ENCODE results near the gene TADA3.

The TADA3 gene

GRCh38 chr3:9783954-9784353 is 8.3 kb downstream of the TADA3 start:
- Mint-ChIP-seq H3K27ac (peak overlapping the region; percentile 48), H3K4me3 (no peak overlapping the region), H3K36me3 (ENCODE audit: low read depth) (peaks cover 70% of the 10 kb centered on the region), H3K9me3 (no peaks in the 10 kb centered on the region), H3K27me3 (ENCODE audit: low read depth, poor library complexity) (no peaks in the 10 kb centered on the region), H3K4me1 (peaks cover 8% of the 10 kb centered on the region)
- no peak for DNase-seq
- TF ChIP-seq CTCF (IDR thresholded peaks at IDR 0.05) = no peak

GRCh38 chr3:9782770-9783169 is 9.5 kb downstream of the TADA3 start:
- Mint-ChIP-seq H3K9me3 (no peaks in the 10 kb centered on the region), H3K27me3 (ENCODE audit: low read depth, poor library complexity) (no peaks in the 10 kb centered on the region), H3K4me3 (no peak overlapping the region), H3K27ac (no peak overlapping the region), H3K36me3 (ENCODE audit: low read depth) (peaks cover 64% of the 10 kb centered on the region), H3K4me1 (peaks cover 12% of the 10 kb centered on the region)
- TF ChIP-seq CTCF (IDR thresholded peaks at IDR 0.05) = no peak
- DNase-seq = no peak

- Mint-ChIP-seq H3K27ac (peak overlapping the region; percentile 97), H3K27me3 (ENCODE audit: low read depth, poor library complexity) (no peaks in the 10 kb centered on the region), H3K4me1 (peaks cover 12% of the 10 kb centered on the region), H3K9me3 (no peaks in the 10 kb centered on the region), H3K36me3 (ENCODE audit: low read depth) (peaks cover 57% of the 10 kb centered on the region), H3K4me3 (no peak overlapping the region)
- no peak for TF ChIP-seq CTCF (IDR thresholded peaks at IDR 0.05)
- DNase-seq = no peak
These were observed 10.2 kb downstream of the TADA3 start for GRCh38 chr3:9781978-9782603.

GRCh38 chr3:9781551-9781950 is 10.7 kb downstream of the TADA3 start:
- no peak for DNase-seq
- H3K36me3 Mint-ChIP-seq (ENCODE audit: low read depth) = peaks cover 52% of the 10 kb centered on the region
- H3K4me3 Mint-ChIP-seq = no peak overlapping the region
- peak overlapping the region; percentile 88 for H3K27ac Mint-ChIP-seq
- no peaks in the 10 kb centered on the region for H3K9me3 Mint-ChIP-seq
- H3K27me3 Mint-ChIP-seq (ENCODE audit: low read depth, poor library complexity) = no peaks in the 10 kb centered on the region
- TF ChIP-seq CTCF (IDR thresholded peaks at IDR 0.05) = no peak
- peaks cover 12% of the 10 kb centered on the region for H3K4me1 Mint-ChIP-seq

GRCh38 chr3:9780910-9781309 is 11.4 kb downstream of the TADA3 start:
- no peak overlapping the region for H3K27ac Mint-ChIP-seq
- H3K36me3 Mint-ChIP-seq (ENCODE audit: low read depth) = peaks cover 46% of the 10 kb centered on the region
- no peak overlapping the region for H3K4me3 Mint-ChIP-seq
- H3K27me3 Mint-ChIP-seq (ENCODE audit: low read depth, poor library complexity) = no peaks in the 10 kb centered on the region
- H3K4me1 Mint-ChIP-seq = peaks cover 12% of the 10 kb centered on the region
- no peaks in the 10 kb centered on the region for H3K9me3 Mint-ChIP-seq
- no peak for TF ChIP-seq CTCF (IDR thresholded peaks at IDR 0.05)
- DNase-seq = no peak

GRCh38 chr3:9780458-9780812 is 11.8 kb downstream of the TADA3 start:
- no peak overlapping the region for H3K27ac Mint-ChIP-seq

More at GRCh38 chr3:9780458-9780812, 11.8 kb downstream of the TADA3 start:
- Mint-ChIP-seq H3K4me1 (peaks cover 12% of the 10 kb centered on the region), H3K27me3 (ENCODE audit: low read depth, poor library complexity) (no peaks in the 10 kb centered on the region), H3K4me3 (no peak overlapping the region), H3K9me3 (no peaks in the 10 kb centered on the region), H3K36me3 (ENCODE audit: low read depth) (peaks cover 42% of the 10 kb centered on the region)
- DNase-seq = no peak
- TF ChIP-seq CTCF (IDR thresholded peaks at IDR 0.05) = no peak
